HS-27A (cell line): Measurements from ENCODE around the gene TEKT5.
A peak's percentile ranks its signal among the peaks of the same experiment; 100 is the strongest.
"Not testable (repeated sequence)": the region's sequence is repeated elsewhere in the genome, so short reads cannot be mapped to it uniquely, and the experiment has no call there.

Experiments used
- DNase-seq: peaks from one replicate; pipeline ENCODE4 v3.0.0-alpha.2; 2012; ENCODE audit warnings: low read depth, missing footprints

The TEKT5 gene

DNA sequence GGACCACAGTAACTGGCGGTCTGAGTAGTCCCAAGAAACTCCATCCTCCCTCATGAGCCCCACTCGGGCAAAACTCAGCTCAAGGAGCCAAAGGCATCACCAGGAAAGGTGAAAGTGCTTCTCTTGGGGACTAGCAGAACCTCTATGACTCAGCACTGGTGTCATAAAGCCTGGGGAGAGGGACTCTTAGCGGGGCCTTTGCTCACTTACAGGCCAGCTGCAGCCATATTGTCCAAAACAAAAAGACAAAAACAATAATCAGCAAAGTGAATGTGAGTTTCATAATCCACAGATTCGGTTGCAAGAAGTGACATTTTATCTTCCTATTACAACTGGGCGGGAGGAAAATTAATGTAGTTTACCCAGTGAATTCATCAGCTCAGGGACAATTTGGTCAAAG is at the start of gene TEKT5:
TEKT5 (minus strand) TSS at position 101 of the 400 bp plus-strand sequence; CDS start at position 44, 57 bp downstream.
- no peak for DNase-seq

DNA sequence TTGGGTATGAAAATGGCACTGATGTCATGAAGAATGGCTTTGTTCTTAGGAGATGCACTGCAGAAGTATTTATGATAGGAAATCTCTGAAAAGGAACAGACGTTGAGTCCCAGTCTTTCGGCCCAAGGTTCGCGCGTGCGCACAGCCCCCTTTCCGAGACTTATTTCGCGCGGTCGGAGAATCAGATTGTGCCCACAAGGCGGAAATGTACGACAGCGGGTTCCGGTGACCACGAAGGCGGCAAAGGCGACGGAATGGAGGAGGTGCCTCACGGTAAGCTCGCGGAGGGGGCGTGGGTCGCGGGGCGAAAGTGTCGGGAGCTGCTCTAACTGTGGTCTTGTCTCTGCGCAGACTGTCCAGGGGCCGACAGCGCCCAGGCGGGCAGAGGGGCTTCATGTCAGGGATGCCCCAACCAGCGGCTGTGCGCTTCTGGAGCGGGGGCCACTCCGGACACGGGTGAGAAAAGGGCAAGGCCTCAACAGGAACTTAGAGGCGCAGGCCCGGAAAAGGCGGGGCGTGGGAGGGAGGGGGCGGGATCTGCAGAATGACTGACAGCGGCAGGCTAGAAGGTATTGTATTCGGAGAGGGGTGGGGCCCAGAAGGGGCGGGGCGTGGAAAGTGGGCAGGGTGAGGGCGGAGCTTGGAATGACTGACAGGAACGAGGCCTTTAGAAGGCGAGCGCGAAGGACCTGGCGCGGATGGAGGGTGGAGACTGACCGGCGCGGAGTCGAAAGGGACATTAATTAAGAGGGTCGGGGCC is 49.1 kb upstream of the TEKT5 start, which contains the start of gene NUBP1:
NUBP1 (plus strand) TSS at position 233 of the 760 bp plus-strand sequence; CDS start at position 255, 22 bp downstream.
- peak; percentile 92 for DNase-seq

DNA sequence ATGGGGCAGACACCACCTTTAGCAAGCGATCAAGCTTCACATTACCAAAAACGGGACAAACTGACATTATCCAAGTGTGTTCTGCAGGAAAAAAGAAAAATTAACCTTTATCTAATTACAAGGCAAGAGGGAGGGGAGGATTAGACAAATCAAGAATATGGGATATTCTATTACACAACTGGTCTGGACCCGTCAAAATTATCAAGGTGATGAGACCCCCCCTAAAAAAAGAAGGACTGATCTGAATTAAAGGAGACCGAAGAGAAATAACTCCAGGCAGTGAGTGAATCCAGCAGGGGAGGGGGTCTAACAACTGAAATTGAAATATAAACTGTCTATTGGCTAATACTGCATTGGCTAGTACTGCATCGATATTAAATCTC is 48.5 kb upstream of the TEKT5 start:
- no peak for DNase-seq

DNA sequence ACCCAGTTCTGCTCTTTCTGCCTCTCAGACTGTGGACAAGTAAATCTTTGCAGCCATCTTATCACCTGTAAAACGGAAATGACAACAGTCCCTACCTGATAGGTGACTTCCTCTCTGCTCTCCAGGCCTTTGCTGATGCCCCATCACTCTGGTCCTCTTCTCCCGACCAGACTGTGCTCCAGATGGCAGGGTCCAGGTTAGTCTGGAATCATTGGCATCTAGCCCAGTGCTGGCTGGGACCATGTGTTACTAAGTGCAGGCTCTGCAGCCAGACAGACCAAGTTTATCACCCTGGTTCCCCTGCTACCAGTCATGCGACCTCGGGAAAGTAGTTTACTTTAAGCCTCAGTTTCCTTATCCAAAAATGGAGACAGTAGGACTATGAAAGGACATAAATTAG is 47.1 kb upstream of the TEKT5 start:
- no peak for DNase-seq

DNA sequence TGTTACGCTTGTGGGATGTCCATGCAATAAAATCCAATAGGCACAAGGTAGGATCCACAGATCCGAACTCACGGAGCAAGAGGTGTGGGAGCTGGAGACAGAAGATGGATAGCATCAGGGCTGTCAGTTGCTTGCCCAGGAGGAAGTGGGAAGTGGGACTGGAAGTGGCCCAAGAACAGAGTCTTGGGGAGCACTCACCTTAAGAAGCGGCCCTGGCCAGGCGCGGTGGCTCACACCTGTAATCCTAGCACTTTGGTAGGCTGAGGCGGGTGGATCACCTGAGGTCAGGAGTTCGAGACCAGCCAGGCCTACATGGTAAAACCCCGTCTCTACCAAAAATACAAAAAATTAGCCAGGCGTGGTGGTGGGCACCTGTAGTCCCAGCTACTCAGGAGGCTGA is 46.5 kb upstream of the TEKT5 start:
- DNase-seq = not testable (repeated sequence)

DNA sequence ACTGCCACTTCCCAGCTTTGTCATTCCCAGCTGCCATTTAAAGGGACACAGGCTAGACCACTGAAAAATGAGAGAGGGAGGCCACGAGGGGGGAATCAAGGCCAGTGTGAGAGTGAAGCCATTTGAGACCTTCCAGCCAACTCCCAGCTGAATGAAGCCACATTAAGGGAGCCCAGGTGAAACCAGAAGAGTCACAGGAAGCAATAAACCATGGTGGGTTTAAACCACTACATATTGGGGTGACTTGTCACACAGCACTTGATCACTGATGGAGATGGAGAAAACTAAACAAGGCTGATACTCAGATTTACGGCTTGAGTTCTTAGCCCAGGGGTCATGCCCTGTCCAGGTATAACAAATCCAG is 46.1 kb upstream of the TEKT5 start:
- DNase-seq = no peak

DNA sequence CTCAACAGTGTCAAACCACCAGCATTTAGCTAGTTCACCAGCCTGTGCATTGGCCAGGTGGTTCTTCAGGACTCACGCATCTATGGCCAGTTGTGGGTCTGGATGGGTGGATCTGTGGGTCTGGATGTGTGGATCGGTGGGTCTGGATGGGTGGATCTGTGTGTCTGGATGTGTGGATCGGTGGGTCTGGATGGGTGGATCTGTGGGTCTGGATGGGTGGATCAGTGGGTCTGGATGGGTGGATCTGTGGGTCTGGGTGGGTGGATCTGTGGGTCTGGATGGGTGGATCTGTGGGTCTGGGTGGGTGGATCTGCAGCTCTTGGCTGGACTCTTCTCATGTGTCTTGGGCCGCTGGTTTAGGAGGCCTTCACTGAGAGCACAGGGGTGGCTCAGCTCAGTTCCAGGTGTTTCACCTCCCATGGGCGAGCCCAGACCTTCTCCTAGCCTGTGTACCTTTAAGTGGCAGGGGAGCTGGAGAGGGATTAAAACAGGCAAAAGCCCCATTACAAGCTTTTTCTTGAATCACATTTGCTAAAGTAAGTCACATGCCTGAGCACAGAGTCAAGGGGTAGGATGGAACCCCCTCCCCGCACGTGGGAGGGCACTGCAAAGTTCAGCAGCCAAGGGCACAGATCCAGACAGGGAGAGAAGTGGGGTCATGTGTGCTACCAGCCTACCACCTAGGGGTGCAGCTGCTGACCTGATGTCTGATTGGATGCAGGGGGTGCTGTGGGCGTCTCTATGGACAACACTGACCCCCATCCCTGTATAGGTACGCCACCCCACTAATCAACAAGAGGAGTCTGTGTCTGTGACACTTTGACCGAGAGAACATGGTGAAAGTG is 45.5 kb upstream of the TEKT5 start:
- no peak for DNase-seq

DNA sequence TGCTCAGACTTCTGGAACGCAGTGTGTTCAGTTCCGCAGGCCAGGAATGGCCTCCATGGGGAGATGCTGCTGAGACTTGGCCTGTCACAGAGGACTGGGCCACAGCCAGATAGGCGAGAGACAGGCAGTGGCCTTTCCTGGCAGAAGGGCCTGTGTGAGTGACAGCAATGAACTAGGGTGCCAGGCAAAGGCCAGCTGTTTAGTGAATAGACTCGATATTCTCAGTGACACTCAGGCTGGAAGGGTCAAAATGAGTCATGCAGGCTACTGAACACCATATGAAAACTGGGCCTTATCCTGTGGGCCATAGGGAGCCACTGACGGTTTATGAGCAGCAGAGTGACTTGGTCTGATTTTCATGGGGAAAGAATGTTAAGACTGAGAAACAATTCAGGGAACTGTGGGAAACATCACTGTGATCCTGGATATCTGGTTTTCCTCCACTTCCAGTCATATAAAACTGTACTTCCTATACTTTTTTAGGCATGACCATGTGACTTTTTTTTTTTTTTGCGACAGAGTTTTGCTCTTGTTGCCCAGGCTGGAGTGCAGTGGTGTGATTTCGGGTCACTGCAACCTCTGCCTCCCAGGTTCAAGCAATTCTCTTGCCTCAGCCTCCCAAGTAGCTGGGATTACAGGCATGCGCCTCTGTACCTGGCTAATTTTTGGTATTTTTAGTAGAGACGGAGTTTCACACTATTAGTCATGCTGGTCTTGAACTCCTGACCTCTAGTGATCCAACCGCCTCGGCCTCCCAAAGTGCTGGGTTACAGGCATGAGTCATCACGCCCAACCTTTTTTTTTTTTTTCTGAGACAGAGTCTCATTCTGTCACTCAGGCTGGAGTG is 43.7 kb upstream of the TEKT5 start:
- DNase-seq = no peak

DNA sequence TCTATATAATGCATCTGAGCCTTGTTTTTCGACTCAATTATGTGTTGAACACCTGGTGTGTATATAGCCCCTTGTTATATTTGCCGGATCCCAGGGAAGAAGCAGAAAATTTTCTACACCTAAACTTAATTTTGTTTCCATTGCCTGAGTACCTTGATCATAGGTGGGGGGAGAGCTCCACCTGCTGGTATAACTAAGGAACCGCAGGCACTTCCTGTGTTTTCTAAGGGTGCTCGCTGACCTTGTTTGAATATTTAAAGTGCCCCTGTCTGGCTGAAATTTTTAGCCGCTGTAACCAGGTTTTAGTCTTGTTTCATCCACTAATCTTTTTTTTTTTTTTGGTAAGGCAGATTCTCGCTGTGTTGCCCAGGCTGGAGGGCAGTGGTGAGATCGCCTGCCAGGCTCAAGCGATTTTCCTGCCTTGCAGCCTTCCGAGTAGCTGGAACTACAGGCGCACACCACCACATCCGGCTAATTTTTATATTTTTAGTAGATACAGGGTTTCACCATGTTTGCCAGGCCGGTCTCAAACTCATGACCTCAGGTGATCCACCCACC is 42.4 kb upstream of the TEKT5 start:
- DNase-seq = no peak

DNA sequence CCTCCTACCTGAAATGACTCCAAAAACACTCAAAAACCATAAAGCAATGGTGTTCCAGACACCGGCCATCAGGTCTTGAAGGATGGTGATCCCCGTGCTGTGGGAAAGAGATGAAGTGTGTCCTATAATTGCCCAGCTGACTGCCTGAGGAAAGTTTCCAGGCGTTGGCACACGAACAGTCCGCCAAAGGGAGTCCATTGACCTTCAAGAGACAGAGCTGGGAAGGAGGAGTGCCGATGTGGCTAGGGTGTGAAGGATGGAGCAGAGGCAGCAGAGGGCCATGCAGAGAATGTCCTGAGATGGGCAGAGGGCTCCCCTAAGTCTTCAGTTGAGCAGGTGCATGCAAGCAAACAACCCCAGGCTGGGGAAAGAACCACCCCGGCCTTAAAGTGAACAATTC is 37.1 kb upstream of the TEKT5 start:
- DNase-seq = no peak

DNA sequence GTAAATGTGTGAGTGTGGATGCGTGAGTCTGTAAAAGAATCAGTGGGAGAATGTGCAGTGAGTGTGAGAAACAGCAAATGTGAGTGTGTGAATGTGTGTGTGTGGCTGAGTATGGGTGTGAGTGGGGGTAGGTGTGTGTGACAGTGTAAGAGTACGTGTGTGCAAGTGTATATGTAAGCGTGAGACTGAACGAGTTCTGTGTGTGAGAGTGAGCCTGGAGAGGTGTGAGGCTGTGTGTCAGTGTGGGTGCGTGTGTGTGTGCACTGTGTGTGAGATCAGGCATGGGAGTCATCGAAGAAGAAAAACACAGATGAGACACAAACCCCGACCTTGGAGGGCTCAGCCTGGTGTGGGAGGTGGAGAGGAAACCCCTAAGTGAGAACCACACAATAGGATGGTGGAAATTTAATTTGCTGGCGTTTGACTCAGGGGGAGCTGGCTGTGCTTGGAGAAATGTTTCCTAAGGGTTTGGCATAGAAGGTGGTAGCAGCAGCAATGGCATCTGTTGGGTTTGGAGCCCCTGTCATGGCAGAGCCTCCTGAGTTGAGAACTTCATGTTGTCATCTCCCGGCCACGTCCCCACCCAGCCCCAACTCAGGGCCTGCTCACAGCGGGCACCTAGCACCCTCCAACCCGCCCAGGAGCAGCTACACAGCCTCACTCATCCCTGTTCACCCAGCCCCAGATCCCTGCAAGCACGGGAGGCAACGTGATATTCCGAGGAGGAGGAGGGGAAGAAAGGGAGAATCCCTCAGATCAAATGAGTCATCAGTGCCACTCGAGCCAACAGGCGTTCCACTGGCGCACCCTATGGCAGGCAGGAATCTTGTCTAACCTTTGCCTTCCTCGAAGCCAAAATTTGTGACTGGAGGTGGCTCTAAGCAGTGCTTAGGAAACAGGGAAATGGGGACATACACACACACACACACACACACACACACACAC is 34.6 kb upstream of the TEKT5 start:
- DNase-seq = peak; percentile 45

DNA sequence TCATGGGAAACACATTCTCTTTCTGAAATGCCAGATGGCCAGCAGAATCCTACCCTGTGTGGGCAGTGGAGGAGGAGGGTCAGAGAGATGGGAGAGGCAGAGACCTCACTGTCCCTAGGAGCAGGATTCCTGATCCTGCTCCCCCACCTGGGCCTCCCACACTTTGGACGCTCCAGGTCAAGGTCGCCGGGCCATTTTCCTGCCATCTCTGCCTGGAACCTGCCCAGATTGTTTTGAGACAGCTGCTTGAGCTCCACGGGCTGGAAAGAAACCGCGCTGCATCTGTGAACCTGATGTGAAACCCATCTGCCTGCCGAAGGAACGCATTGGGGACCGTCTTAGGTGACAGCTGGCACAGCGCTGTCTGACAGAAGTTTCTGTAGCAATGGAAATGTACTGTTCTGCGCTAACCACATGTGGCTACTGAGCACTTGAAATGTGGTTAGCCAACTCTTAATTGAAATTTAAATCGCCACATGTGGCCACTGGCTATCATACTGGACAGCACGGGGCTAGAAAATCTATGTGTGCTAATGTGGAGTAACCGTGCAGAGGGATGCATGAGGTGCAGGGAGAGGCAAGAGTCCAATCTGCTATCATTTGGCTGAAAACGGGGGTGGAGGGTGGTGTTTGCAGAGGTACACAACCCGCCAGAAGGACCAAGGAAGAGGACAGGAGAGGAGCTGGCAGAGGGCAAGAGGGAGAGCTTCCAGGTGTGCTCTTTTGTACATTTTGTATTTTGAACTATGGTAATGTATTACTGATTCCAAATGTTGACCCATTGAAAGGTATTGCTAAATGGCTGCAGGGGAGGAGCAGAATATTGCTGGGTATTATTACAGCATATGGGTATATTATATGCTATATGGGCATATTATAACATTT is 33.5 kb upstream of the TEKT5 start:
- DNase-seq = no peak

DNA sequence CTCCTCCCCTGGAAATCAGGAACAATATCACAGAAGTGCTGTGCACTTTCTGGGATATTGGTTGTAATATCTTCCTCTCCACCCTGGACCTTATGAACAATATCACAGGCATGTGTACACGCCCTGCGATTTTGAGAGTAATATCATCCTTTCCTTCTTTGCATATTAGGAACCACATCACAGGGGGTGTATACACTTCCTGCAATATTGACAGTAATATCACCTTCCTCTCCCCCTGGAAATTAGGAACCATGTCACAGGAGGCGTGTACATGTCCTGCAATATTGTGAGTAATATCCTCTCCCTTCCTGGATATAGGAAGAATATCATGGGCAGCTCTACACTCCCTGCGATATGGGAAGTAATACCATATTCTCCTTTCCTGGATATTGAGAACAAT is 14.2 kb upstream of the TEKT5 start:
- DNase-seq = no peak

DNA sequence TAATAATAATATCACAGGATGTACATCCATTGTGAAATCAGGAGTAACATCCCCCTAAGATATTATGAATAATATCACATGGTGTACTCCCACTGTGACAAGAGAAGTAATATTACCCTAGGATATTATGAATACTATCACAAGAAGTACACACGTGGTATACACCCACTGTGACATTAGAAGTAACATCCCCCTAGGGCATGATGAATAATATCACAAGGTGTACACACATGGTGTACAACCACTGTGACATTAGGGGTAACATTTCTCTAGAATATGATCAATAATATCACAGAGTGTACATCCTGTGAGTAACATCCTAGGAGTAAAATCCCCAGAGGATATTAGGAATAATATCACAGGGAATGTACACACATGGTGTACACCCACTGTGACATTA is 5.0 kb upstream of the TEKT5 start:
- no peak for DNase-seq

DNA sequence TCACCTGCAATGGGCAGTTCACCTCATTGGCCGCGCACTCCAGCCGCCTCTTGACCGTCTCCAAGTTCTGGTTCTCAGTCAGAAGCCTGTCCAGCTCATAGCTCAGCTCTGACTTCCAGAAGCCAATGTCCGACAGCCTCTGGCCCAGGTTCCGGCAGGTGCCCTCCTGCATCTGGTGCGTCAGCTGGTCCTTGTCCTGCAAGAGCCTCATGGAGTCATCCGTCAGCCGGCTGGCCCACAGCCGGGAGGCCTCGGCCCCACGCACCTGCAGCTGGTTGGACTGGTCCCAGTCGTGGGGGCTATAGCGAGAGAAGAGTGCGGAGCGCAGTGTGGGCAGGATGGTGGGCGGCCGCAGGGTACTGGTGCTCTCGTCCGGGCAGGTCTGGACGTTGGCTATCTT is 424 bp downstream of the TEKT5 start:
- DNase-seq = no peak

DNA sequence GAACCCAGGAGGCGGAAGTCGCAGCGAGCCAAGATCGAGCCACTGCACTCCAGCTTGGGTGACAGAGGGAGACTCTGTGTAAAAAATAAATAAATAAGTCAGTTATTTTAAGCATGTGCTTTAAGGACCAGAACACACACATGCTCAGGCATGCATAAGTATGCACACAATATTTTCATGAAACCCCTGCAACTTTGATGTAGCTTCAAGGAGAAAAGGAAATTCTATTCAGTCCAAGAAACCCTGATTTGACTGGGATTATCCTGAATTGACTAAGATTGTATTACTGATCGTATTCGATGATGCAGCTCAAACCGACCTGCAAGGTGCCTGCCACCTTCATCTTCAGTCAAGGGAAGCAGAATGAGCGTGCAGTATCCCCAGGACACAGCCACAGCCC is 841 bp downstream of the TEKT5 start:
- no peak for DNase-seq

DNA sequence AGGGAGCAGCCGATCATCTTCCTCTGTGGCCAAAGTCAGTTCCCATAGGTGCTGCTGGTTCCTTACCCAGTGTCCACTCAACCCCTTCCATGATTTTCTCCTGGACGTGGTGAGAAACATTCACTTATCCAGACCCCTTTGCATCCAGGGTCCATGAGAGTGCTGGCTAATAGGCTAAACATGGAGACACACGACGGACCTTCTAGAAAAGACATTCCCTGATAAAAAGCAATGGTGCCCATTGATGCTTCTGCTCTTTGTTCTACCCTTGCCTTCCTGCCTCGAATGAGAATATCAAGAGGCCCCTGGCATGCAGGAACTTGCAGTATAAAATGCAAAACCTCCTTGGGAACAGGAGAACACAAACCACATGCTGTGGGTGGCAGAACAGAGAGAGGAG is 2.3 kb downstream of the TEKT5 start:
- no peak for DNase-seq

DNA sequence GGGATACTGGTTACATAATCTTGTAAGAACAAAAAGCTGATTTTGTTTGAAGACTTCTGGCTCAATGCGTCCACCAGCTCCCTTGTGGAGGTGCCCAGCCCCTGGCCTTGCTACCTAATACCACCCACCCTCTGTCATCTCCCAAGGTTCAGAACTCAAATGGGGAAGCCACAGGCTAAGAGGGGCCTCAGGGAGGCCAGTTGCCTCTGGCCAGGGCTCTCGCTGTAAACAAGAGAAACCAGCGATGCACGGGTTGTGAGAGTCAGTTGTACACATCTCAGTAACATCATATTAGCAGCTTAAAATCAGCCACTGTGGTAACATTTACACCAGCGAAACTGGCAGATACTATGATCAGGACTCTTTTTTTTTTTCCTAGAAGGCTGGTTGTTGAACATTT is 6.0 kb downstream of the TEKT5 start:
- no peak for DNase-seq

DNA sequence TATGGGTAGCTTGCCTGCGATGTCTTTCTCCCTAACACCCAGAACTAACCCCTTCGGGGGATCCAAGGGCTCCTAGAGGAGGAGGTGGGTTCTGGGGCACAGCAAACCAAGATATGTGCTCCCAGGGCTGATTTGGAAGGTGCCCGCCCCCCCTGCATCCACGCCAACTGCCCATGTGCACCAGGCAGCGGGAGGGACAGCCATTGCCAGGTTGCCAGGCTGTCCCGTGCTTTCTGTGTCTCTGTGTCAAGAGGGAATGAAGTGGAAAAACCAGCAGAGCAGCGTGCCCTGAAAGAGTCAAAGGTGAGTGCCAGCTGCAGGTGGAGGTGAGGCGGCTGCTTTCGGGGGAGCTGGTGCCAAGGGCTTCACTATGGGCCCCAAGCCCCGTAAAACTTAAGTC is 6.4 kb downstream of the TEKT5 start:
- no peak for DNase-seq

DNA sequence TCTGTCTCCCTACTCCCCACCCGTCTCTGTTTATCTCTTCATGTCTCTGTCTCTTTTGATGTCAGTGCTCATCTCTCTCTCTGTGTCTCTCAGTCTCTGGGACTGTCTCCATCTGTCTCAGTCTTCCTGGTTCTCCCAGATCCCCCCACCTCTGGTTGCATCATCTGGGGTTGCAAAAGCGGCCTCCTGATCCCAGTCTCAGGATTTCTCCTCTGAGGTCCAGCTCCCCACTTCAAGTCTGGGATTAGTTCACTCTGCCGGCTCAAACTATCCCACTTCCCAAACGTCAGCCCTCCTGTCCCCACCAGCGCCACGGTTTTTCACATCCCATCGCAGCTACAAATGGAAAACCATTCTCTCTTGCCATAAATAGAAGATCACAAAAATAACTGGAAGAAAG is 9.0 kb downstream of the TEKT5 start:
- DNase-seq = no peak
